Activated naive CD4-positive, alpha-beta T cell treated with anti-CD3 and anti-CD28 coated beads, Interleukin-2, amount 50 U/mL, for 72 hours (primary cell): ENCODE measurements around the gene OMG. TPM values are rescaled to one million over a fixed set of nuclear protein-coding genes. Genes with fewer than 3 reads are reported as not detected.
"Not testable (repeated sequence)": the region's sequence is repeated elsewhere in the genome, so short reads cannot be mapped to it uniquely, and the experiment has no call there.

Experiments used
- ATAC-seq, 2 donors: fragments of 150-1000 bp; cut with Tn5 transposase; 2 replicates each; pipeline ENCODE4 v1.10.0; 2021; ENCODE audit warnings: mild to moderate bottlenecking in 2 of 2, moderate library complexity in 2 of 2
- DNase-seq, 2 donors: peaks; one replicate each; pipeline ENCODE4 v3.0.0; 2021 to 2022; ENCODE audit warnings: low spot score in 2 of 2
- H3K27ac Mint-ChIP-seq, 2 donors: one replicate each; pipeline ENCODE4 v1.8.0; 2022; ENCODE audit warnings: mild to moderate bottlenecking in 2 of 2, mixed read lengths in 2 of 2
- H3K36me3 Mint-ChIP-seq, 2 donors: one replicate each; pipeline ENCODE4 v1.8.0; 2022; ENCODE audit warnings: mixed read lengths in 2 of 2
- H3K9me3 Mint-ChIP-seq, 2 donors: one replicate each; pipeline ENCODE4 v1.8.0; 2022; ENCODE audit warnings: mixed read lengths in 2 of 2
- total RNA-seq, 2 donors: library from RNA; stranded (reverse); gene quantifications; one replicate each; pipeline ENCODE4 v1.2.3, GENCODE V29; 2022

The OMG gene
- total RNA-seq, 2 donors from 2014 or later, result 0.12 TPM; not detected in 1

- Mint-ChIP-seq H3K36me3 (peaks cover 0 to 8% of the 10 kb centered on the region in 2 donors), H3K27ac (peak overlapping the region; percentile 84 to 91), H3K9me3 (no peaks in the 10 kb centered on the region)
- ATAC-seq (peak in 1 of 2 donors; percentile 19), DNase-seq (no peak)
These were observed 14.5 kb upstream of the OMG start for GRCh38 chr17:31311526-31311925.

DNA sequence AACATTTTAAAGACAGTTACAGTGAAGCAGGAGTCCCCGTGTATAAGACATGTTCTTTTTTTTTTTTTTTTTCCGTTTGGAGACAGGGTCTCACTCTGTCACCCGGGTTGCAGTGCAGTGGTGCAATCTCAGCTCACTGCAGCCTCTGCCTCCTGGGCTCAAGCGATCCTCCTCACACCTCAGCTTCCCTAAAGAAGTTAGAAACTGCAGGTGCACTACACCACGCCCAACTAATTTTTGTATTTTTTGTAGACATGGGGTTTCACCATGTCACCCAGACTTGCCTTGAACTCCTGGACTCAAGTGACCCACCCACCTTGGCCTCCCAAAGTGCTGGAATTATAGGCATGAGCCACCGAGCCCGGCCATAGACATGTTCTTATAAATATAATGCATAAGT is 13.8 kb upstream of the OMG start:
- H3K36me3 Mint-ChIP-seq, result peaks cover 0 to 13% of the 10 kb centered on the region in 2 donors
- no peaks in the 10 kb centered on the region for H3K9me3 Mint-ChIP-seq
- ATAC-seq (peak; percentile 21 to 26), DNase-seq (no peak)
- H3K27ac Mint-ChIP-seq, result peak overlapping the region; percentile 84 to 91

DNA sequence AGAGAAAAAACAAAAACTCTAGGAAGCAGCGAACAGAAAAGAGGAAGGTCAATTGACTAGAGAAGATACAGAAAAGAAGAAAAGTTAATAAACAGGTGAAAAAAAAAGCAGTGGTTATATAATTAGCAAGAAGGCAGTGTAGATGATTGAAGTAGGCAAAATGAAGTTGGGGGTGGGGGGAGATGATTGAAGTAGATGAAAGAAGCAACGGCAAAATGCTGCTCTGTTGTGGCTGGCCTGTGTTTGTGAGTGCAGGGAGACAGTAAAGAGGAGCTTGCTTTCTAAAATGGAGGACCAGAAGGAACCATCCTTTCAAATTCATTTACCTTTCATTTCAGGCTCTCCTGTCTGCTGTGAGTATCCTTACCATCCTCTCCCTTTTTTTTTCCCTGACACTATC is 13.2 kb upstream of the OMG start:
- ATAC-seq, result peak; percentile 31 to 39
- peaks cover 2 to 20% of the 10 kb centered on the region in 2 donors for H3K36me3 Mint-ChIP-seq
- H3K9me3 Mint-ChIP-seq, result peaks cover 0 to under 1% of the 10 kb centered on the region in 2 donors
- peak overlapping the region; percentile 84 to 91 for H3K27ac Mint-ChIP-seq
- peak in 1 of 2 donors; percentile 21 for DNase-seq

DNA sequence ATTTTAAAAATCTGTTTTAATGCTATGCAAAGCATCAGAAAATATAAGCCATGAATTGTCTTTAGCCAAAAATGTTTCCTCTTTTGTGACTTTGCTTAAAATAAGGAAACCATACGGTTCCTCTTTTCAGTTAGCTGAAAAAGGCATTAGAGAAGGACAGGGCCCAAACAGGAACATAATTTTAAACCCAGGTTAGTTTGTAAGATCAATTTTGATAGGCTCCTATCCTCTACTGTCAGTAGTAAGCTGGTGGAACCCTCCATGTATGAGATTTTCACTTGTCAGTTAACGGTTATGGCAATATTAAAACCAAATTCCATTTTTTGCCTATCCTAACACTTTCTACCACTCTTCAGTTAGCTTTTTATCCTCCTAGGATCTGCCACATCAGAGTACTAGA is 12.5 kb upstream of the OMG start:
- peak overlapping the region; percentile 84 to 91 for H3K27ac Mint-ChIP-seq
- peaks cover 9 to 22% of the 10 kb centered on the region in 2 donors for H3K36me3 Mint-ChIP-seq
- H3K9me3 Mint-ChIP-seq, result peaks cover 4 to 6% of the 10 kb centered on the region in 2 donors
- ATAC-seq (no peak), DNase-seq (no peak)

DNA sequence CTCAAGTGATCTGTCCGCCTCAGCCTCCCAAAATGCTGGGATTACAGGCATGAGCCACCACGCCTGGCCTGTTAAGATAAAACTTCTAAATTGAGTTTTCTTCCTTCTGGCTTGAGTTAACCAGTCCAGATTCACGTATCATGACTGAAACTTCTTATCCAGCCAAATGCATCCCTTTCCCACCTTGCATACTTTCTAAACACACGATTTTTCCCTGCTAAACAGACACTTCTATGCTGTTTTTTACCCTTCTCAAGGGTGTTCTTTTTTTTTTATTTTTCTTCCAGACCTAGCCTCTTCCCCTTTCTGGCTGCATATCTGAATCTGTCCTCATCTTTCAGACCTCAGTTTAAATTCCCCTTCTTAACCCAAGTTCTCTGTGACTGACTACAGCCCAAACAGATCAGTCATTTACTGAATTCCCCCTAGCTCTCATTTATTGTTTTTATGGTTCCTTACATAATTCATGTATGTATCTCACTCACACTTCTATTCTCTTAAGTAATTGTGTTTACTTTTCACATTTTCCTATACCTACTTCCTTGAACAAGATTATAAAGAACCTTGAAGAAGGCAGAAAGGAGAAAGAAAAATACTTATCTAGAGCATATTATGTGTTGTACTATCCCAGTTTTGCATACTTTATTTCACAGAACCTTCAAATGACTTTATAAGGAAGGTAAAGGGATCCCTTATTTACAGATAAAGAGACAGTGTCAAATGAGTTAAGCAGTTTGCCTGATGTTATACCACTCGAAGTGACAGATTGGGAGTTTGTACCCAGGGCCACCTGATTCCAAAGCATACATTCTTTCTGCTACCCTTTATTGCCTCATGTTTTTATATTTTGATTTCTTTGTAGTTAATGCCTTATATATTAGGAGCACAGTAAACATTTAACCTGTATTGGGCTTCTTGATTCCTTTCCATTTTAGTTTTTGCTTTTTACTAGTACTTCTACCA is 11.6 kb upstream of the OMG start:
- peaks cover 4 to 12% of the 10 kb centered on the region in 2 donors for H3K9me3 Mint-ChIP-seq
- H3K27ac Mint-ChIP-seq, result peak overlapping the region; percentile 84 to 91
- DNase-seq (no peak), ATAC-seq (peak; percentile 70 to 75)
- H3K36me3 Mint-ChIP-seq, result peaks cover 15 to 30% of the 10 kb centered on the region in 2 donors

DNA sequence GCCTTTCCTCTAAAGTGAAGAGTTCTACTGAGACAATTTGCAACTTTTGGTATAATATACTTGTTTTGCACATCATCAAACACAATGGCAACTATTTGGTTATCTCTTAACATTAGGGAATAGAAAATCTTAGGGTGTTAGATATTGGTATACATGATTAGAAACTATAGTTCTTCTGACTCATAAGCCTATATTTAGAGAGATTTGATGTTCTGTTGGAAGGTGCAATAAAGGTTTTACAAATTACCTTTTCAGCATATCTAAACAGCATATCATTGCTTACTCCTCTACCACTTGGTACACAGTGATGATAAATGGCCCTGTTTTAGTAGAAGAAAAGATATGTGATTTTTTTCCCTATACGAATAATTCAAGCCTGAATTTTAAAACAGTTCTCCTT is 10.6 kb upstream of the OMG start:
- Mint-ChIP-seq H3K36me3 (peaks cover 15 to 38% of the 10 kb centered on the region in 2 donors), H3K27ac (peak overlapping the region in 1 of 2 donors; percentile 84), H3K9me3 (peaks cover 4 to 12% of the 10 kb centered on the region in 2 donors)
- DNase-seq, result no peak
- peak; percentile 28 to 40 for ATAC-seq

DNA sequence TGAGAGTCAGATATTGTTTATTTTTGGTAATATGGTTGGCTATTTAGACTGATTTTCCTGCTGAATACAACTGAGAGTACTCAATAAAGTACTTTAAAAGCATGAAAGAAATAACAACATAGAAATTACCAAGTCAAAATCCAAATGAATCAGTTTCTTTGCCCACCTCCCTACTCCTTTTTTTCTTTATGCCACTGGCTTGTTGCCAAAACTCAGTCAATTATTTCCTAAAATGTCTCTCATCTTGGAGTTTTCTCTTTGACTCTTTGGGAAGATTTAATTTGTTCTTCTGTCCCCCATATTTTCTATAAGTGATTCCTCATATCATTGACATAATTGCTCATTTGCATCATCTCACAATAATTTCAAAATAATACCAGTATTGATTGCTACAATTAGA is 2.6 kb upstream of the OMG start:
- peaks cover 7 to 20% of the 10 kb centered on the region in 2 donors for H3K36me3 Mint-ChIP-seq
- peaks cover 0 to 6% of the 10 kb centered on the region in 2 donors for H3K9me3 Mint-ChIP-seq
- no peak overlapping the region for H3K27ac Mint-ChIP-seq

DNA sequence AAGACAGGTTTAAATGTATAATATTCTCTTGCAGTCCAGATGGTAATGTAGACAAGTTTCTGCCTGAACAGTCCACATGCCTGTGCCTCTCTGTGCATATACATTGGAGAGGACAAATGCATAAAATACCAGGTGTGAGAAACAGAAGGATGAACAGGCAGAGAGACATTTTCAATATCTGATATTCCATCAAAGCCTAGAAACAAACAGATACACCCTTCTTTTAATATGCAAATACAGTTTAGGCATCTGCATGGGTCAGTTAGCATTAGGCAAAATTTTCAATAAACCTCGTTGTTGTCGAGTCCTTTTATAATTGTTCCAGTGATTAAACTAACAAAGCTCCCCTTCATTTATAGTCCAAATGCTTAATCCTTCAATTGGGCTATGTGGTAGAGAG is 897 bp downstream of the OMG start:
- Mint-ChIP-seq H3K36me3 (no peaks in the 10 kb centered on the region), H3K9me3 (no peaks in the 10 kb centered on the region), H3K27ac (no peak overlapping the region)
- ATAC-seq, result no peak
- no peak for DNase-seq

More for the DNA sequence above, 2.6 kb upstream of the OMG start:
- ATAC-seq (no peak), DNase-seq (no peak)

DNA sequence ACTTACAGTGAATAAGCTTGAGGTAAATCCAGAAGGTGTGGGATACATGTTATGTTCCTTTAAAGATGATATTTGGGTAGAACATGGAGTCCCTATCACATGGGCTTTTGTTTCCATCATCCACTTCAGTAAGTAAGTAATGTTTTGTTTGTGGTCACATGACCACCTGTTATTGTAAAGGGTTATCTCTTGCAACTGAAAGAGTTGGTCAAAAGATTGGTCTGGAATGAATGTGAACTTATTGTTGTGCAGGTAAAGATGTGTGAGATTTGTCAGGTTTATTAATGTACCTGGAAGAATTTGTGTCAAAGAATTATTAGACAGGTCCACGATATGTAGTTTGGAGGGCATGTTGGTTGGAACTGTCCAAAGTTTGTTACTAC is 1.6 kb downstream of the OMG start:
- no peak for DNase-seq
- no peaks in the 10 kb centered on the region for H3K9me3 Mint-ChIP-seq
- H3K36me3 Mint-ChIP-seq, result no peaks in the 10 kb centered on the region
- no peak overlapping the region for H3K27ac Mint-ChIP-seq
- no peak for ATAC-seq

DNA sequence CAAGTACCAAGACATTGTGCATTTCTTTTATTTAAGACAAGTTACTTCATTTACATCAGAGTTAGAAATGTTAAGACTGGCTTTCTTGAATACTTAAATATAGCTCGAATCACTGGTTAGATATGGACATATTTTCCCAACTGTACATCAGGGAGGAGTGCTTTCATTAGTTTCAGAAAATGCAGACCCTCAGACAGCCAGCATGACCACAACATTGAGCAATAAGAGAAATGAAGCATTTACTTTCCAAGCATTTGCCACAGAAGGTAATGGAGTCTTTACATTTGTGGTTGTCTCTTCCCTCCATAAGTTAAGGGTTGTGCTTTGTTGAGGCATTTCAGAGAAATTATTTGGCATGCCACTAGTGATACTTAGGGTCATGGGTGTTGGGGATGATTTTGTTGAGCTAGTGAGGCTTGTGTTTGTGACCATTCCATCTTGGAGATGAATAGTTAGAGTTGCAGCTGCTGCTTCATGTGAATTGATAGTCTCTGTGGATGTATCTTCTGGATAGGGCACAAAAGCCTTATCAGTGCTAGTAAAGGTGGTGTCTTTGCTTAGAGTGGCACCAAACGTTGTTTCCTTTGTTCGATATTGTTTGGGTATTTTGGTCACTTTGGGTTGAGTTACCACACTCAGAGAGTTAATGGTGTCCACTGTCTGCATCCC is 2.1 kb downstream of the OMG start:
- DNase-seq, result no peak
- Mint-ChIP-seq H3K27ac (no peak overlapping the region), H3K36me3 (no peaks in the 10 kb centered on the region), H3K9me3 (no peaks in the 10 kb centered on the region)
- no peak for ATAC-seq

DNA sequence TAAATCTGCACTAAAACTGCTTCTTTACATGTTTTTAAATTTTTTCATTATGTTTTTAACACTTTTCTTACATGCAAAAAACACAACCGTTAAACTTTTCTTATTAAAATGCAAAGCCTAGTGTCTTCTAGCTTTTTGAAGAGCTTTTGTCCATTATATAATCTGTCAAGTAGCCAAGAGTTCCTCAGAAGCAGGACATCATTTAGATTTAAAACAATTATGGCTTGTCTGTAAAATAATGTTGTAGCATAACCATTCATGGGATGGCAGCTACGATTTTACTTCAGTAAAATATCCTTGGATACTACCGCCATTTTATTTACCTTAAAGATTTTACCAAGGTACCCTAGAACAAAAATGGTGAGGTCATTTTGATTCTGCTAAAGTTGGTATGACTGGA is 2.8 kb downstream of the OMG start:
- Mint-ChIP-seq H3K9me3 (no peaks in the 10 kb centered on the region), H3K36me3 (no peaks in the 10 kb centered on the region), H3K27ac (no peak overlapping the region)
- DNase-seq (no peak), ATAC-seq (no peak)

DNA sequence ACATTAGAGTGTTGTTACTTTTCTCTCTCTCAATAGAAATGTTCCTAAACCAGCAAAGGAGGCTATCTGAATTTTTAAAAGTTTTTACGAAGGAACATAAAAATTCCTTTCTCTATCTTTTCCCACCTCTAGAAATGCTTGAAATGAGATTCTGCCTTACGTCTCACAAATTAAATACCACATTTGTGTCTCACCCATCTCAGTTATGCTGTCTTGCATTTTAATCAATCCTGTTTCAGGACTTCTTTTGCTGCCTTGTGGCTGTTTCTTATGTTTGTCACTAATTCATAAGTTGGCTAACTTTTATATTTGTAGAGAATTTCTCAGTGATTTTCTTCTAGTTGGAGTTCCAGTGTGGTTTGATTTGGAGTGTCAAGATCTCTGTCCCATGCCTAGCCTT is 3.5 kb downstream of the OMG start:
- Mint-ChIP-seq H3K9me3 (no peaks in the 10 kb centered on the region), H3K36me3 (no peaks in the 10 kb centered on the region)
- no peak for ATAC-seq

GRCh38 chr17:31291820-31292219 is 5.2 kb downstream of the OMG start:
- peaks cover 0 to 5% of the 10 kb centered on the region in 2 donors for H3K9me3 Mint-ChIP-seq
- DNase-seq, result no peak
- no peaks in the 10 kb centered on the region for H3K36me3 Mint-ChIP-seq
- ATAC-seq, result no peak
- H3K27ac Mint-ChIP-seq, result no peak overlapping the region

More for the DNA sequence above, 3.5 kb downstream of the OMG start:
- no peak overlapping the region for H3K27ac Mint-ChIP-seq
- no peak for DNase-seq

GRCh38 chr17:31289790-31290189 is 7.2 kb downstream of the OMG start:
- DNase-seq (no peak), ATAC-seq (no peak)
- Mint-ChIP-seq H3K27ac (no peak overlapping the region), H3K9me3 (peaks cover 0 to 5% of the 10 kb centered on the region in 2 donors), H3K36me3 (no peaks in the 10 kb centered on the region)

DNA sequence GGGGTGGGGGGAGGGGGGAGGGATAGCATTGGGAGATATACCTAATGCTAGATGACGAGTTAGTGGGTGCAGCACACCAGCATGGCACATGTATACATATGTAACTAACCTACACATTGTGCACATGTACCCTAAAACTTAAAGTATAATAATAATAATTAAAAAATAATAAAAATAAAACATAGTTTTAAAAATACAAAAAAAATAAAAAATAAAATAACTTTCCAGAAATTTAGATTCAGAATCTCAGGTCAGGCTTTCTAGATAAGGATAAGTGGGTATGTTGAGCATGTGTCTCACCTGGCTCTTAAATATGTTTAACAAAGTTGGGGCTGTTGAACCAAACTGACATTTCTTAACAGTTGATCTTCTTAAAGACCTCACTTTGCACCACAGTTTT is 9.1 kb downstream of the OMG start:
- not testable (repeated sequence) for H3K36me3 Mint-ChIP-seq, ATAC-seq, H3K27ac Mint-ChIP-seq, H3K9me3 Mint-ChIP-seq, DNase-seq

GRCh38 chr17:31286587-31286986 is 10.5 kb downstream of the OMG start:
- H3K9me3 Mint-ChIP-seq, result peaks cover 0 to 5% of the 10 kb centered on the region in 2 donors
- H3K27ac Mint-ChIP-seq, result no peak overlapping the region
- ATAC-seq, result no peak
- no peak for DNase-seq
- peaks cover 0 to under 1% of the 10 kb centered on the region in 2 donors for H3K36me3 Mint-ChIP-seq

DNA sequence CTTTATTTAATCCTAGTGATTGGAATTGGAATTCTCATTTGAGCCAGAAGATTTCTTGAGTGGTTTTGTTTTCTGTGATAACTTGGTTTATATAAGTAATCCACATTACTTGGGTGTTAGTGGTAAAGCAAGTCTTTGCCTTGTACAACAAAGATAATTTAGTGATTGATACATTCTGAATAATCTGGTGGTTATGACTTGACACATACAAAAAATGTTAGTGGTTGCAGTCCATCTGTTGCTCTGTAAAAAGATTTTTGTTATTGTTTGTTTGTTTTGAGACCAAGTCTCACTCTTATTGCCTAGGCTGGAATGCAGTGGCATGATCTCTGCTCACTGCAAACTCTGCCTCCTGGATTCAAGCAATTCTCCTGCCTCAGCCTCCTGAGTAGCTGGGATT is 13.2 kb downstream of the OMG start:
- H3K36me3 Mint-ChIP-seq, result peaks cover 0 to 7% of the 10 kb centered on the region in 2 donors
- ATAC-seq (no peak), DNase-seq (no peak)
- H3K27ac Mint-ChIP-seq, result no peak overlapping the region
- H3K9me3 Mint-ChIP-seq, result peaks cover 0 to 5% of the 10 kb centered on the region in 2 donors
